Measurements from ENCODE around the gene WWC2.
A peak's percentile ranks its signal among the peaks of the same experiment; 100 is the strongest.
"Not testable (repeated sequence)": the region's sequence is repeated elsewhere in the genome, so short reads cannot be mapped to it uniquely, and the experiment has no call there.

The WWC2 gene

GRCh38 chr4:183171484-183172267 lies 72.6 kb downstream of the WWC2 start:
- no peak for DNase-seq (ENCODE audit: low spot score)
- no peak for FAIRE-seq

- FAIRE-seq = no peak
Observed at GRCh38 chr4:183172881-183173280, 73.8 kb downstream of the WWC2 start.

GRCh38 chr4:183173580-183174526 lies 74.8 kb downstream of the WWC2 start:
- no peak for FAIRE-seq
- DNase-seq (ENCODE audit: low spot score) = no peak

More at GRCh38 chr4:183172881-183173280, 73.8 kb downstream of the WWC2 start:
- no peak for DNase-seq (ENCODE audit: low spot score)

- DNase-seq (ENCODE audit: low spot score) (no peak), FAIRE-seq (no peak)
Observed at GRCh38 chr4:183175631-183176232, 76.7 kb downstream of the WWC2 start.

- DNase-seq (ENCODE audit: low spot score) (no peak), FAIRE-seq (no peak)
Observed at GRCh38 chr4:183177001-183177400, 77.9 kb downstream of the WWC2 start.

GRCh38 chr4:183178201-183178600 lies 79.1 kb downstream of the WWC2 start:
- DNase-seq (ENCODE audit: low spot score) (no peak), FAIRE-seq (no peak)

GRCh38 chr4:183180096-183180495 lies 81.0 kb downstream of the WWC2 start:
- DNase-seq (ENCODE audit: low spot score) = no peak
- no peak for FAIRE-seq

- FAIRE-seq (no peak), DNase-seq (ENCODE audit: low spot score) (no peak)
Observed at GRCh38 chr4:183180621-183181020, 81.6 kb downstream of the WWC2 start.

- FAIRE-seq (no peak), DNase-seq (ENCODE audit: low spot score) (no peak)
Observed at GRCh38 chr4:183181081-183181480, 82.0 kb downstream of the WWC2 start.

- peak; percentile 63 for DNase-seq (ENCODE audit: low spot score)
- no peak for FAIRE-seq
Observed at GRCh38 chr4:183182873-183183725, 84.0 kb downstream of the WWC2 start.

GRCh38 chr4:183183906-183184535 lies 85.0 kb downstream of the WWC2 start:
- DNase-seq (ENCODE audit: low spot score) (no peak), FAIRE-seq (no peak)

GRCh38 chr4:183185018-183185417 lies 86.0 kb downstream of the WWC2 start:
- FAIRE-seq (no peak), DNase-seq (ENCODE audit: low spot score) (no peak)

- no peak for DNase-seq (ENCODE audit: low spot score)
- no peak for FAIRE-seq
Observed at GRCh38 chr4:183185559-183185958, 86.5 kb downstream of the WWC2 start.

GRCh38 chr4:183186813-183187212 lies 87.8 kb downstream of the WWC2 start:
- DNase-seq (ENCODE audit: low spot score) (no peak), FAIRE-seq (no peak)

GRCh38 chr4:183190900-183191527 lies 92.0 kb downstream of the WWC2 start:
- FAIRE-seq = no peak
- no peak for DNase-seq (ENCODE audit: low spot score)

GRCh38 chr4:183191630-183192029 lies 92.6 kb downstream of the WWC2 start:
- FAIRE-seq (no peak), DNase-seq (ENCODE audit: low spot score) (no peak)

- no peak for DNase-seq (ENCODE audit: low spot score)
- no peak for FAIRE-seq
Observed at GRCh38 chr4:183192571-183192970, 93.5 kb downstream of the WWC2 start.

GRCh38 chr4:183193730-183194338 lies 94.8 kb downstream of the WWC2 start:
- DNase-seq (ENCODE audit: low spot score); FAIRE-seq: not testable (repeated sequence)

- FAIRE-seq (no peak), DNase-seq (ENCODE audit: low spot score) (no peak)
Observed at GRCh38 chr4:183195534-183195933, 96.5 kb downstream of the WWC2 start.

GRCh38 chr4:183197140-183197539 lies 98.1 kb downstream of the WWC2 start:
- DNase-seq (ENCODE audit: low spot score) = no peak
- FAIRE-seq = no peak

Data from urothelium cell line (cell line).